Epithelial cell of esophagus (primary cell): ENCODE measurements around the gene SPSB1.

Experiments used
- DNase-seq: peaks from one replicate; pipeline ENCODE4 v3.0.0; 2010; ENCODE audit warnings: low read depth
- H3K4me3 ChIP-seq: 2 replicates; pipeline ENCODE4 v1.5.1; 2011; ENCODE audit warnings: mild to moderate bottlenecking, low read length, control low read depth
- TF ChIP-seq, protein P1 (sequence below): IDR thresholded peaks from 2 replicates; pipeline ENCODE4 v1.5.1; 2011; ENCODE audit warnings: low read depth, mild to moderate bottlenecking, low read length, control low read depth, inconsistent platforms; ENCODE audit not compliant: insufficient read depth; ENCODE audit errors: missing control alignments

Gene SPSB1

DNA sequence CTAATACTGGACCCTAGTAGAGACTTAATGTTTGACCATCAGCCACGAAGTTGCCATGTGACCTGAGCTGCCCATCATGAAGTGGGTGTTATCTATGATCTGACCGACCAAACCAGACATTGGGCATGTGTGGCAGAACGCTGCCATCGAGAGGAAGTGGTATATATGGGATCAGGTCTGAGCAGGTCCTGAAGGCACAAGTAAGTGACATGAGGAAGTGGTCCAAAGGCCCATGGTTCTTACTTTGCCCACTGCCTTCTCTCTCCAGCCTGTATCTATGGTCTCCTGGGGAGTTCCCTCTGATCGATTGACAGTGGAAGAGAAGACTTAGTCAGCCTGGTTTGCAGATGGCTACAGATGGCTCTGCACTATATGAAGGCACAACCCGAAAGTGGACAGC lies 7.9 kb downstream of the SPSB1 start:
- DNase-seq = no peak
- TF ChIP-seq, protein P1, sequence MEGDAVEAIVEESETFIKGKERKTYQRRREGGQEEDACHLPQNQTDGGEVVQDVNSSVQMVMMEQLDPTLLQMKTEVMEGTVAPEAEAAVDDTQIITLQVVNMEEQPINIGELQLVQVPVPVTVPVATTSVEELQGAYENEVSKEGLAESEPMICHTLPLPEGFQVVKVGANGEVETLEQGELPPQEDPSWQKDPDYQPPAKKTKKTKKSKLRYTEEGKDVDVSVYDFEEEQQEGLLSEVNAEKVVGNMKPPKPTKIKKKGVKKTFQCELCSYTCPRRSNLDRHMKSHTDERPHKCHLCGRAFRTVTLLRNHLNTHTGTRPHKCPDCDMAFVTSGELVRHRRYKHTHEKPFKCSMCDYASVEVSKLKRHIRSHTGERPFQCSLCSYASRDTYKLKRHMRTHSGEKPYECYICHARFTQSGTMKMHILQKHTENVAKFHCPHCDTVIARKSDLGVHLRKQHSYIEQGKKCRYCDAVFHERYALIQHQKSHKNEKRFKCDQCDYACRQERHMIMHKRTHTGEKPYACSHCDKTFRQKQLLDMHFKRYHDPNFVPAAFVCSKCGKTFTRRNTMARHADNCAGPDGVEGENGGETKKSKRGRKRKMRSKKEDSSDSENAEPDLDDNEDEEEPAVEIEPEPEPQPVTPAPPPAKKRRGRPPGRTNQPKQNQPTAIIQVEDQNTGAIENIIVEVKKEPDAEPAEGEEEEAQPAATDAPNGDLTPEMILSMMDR = no peak
- H3K4me3 ChIP-seq = no peak overlapping the region

DNA sequence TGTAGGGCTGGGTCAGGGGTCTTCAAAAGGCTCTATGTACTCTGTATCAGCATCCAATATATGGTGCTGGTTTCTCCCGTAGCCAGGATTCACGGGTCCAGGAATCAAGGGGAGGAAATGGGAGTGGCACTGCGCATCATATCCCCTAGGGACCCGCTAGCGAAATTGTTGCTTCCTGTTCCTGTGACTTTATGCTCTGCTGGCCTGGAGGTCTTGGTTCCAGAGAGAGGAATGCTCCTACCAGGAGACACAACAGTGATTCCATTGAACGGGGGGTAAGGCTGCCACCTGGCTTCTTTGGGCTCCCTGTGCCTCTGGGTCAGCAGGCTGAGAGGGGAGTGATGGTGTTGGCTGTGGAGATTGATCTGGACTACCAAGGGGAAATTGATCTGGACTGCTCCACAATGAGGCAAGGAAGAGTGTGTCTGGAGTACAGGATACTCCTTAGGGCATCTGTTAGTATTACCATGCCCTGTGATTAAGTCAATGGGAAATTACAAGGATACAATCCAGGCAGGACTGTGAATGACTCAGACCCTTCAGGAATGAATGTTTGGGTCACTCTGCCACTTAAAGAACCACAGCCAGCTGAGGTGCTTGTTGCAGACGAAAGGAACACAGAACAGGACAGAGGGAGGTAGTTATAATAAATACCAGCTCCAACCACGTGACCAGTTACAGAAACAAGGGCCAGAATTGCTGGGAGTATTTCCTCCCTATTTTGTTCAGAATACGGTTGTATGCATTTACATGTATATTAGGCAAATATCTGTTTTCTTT lies 10.2 kb downstream of the SPSB1 start:
- TF ChIP-seq, protein P1 = no peak
- no peak overlapping the region for H3K4me3 ChIP-seq
- peak; percentile 87 for DNase-seq

DNA sequence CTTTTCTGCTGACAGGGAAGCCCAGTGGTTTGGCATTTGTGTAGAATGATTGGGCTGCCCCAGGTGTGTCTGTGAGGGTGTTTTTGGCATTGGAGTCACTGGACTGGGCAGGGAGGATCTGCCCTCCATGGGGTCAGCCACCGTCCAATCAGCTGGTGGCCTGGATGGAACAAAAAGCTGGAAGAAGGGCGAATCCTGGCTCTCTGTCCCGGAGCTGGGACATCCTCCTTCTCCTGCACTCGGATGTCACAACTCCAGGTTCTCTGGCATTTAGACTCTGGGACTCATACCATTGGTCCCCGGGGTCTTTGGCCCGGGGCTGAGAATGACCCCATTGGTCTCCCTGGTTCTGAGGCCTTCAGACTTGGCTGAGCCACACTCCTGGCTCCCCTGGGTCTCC lies 11.2 kb downstream of the SPSB1 start:
- TF ChIP-seq, protein P1 = no peak
- H3K4me3 ChIP-seq = no peak overlapping the region
- DNase-seq = no peak

DNA sequence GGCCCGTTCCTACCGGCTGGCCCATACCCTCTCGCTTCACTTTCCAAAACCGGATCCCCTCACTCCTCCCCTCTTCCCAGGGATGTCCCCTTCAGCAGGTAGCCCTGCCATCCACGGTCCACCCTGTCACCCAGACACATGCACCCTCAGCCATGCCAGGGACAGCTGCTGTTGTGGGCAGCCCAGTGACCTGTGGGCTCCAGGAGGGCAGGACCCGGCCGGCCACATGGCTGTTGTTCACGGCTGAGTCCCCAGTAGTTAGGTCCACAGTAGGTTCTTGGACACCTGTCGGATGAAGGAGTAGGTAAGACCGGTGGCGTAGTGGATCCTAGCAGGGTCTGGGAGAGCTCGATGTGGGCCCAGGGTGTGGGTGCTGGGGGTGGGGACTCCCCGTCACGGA lies 12.5 kb downstream of the SPSB1 start:
- TF ChIP-seq, protein P1 = no peak
- no peak overlapping the region for H3K4me3 ChIP-seq
- no peak for DNase-seq

DNA sequence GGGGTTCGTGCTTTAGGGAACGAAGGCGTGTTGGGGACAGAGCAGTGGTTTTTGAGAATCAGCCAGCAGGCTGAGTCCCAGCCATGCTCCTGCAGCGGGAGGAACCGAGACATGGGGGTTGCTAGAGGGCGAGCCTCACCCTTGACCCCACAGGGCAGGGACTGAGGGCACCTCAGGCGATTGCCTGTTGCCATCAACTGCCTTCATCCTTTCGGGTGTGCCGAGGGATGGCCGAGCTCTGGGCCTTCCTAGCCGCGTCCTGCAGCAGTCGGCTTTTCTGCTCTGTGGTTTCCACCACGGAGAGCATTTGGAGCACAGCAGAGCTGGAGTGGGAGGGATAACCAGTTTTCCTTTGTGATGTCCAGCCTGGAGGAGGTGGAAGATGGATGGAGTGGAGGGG lies 13.3 kb downstream of the SPSB1 start:
- H3K4me3 ChIP-seq = no peak overlapping the region
- TF ChIP-seq, protein P1 = no peak
- no peak for DNase-seq

DNA sequence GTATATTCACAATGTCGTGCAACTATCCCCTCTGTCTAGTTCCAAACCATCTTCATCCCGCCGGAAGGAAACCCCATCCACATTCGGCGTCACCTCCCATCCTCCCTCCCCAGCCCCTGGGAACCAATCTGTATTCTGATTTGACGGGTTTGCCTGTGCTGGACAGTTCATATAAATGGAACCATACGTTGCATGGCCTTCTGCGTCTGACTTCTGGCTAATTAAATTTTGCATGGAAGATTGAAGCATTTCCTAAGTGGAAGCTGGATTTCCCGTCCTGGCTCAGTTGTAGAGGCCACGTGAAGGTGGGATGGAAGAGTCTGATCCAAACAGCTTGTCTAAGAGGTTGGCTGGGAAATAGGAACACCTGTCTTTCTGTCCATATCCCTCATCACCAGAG lies 14.6 kb downstream of the SPSB1 start:
- DNase-seq = no peak
- TF ChIP-seq, protein P1 = no peak
- no peak overlapping the region for H3K4me3 ChIP-seq

DNA sequence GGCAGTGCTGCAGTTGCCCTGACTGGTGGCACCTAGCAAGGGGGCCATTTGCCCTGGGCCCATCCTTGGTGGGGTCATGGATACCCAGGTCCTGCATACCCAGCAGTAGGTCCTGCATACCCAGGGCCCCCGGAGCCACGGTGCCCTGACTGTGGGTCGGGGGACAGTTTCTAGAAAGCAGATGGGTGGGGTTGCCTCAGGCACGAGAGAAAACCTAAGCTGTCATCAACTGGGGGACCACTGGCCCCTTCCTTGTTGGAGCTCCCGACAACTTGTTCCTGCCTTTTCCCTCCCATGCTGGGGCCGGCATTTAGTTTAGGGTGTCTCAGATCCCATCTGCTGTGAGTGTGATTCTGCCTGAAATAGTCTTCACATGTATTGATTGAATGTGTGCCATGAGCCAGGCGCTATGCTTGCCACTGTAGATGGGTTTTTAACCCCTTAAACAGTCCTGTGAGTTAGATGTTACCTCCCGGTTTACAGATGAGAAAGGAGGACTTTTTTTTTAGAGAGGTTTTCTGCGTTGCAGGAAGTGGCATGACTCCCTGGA lies 15.6 kb downstream of the SPSB1 start:
- TF ChIP-seq, protein P1 = no peak
- H3K4me3 ChIP-seq = no peak overlapping the region
- DNase-seq = no peak
